MM.1S (cell line): ENCODE measurements around the gene SP9.

ENCODE experiments used
- DNase-seq: peaks from one replicate; pipeline ENCODE4 v3.0.0-alpha.2; 2015
- H2AFZ ChIP-seq: fragments of 300-600 bp; sonication (generic); 2 replicates; pipeline ENCODE4 v1.6.0; 2016; ENCODE audit warnings: antibody characterized with exemption, low read length
- H3F3A ChIP-seq: fragments of 300-600 bp; sonication (generic); 2 replicates; pipeline ENCODE4 v1.6.1; 2016; ENCODE audit warnings: mild to moderate bottlenecking, antibody characterized with exemption, low read length, moderate library complexity, mixed read lengths; ENCODE audit not compliant: insufficient read depth
- H3K27ac ChIP-seq: fragments of 300-600 bp; sonication (generic); 2 replicates; pipeline ENCODE4 v1.5.1; 2016; ENCODE audit warnings: mild to moderate bottlenecking, low read length
- H3K27me3 ChIP-seq: fragments of 300-600 bp; sonication (generic); replicated peaks from 2 replicates; pipeline ENCODE4 v1.6.0; 2016; ENCODE audit warnings: low read length; ENCODE audit not compliant: insufficient read depth
- H3K36me3 ChIP-seq: fragments of 300-600 bp; sonication (generic); replicated peaks from 2 replicates; pipeline ENCODE4 v1.6.1; 2016; ENCODE audit warnings: mild to moderate bottlenecking, low read length, mixed read lengths; ENCODE audit not compliant: insufficient read depth
- H3K4me1 ChIP-seq: fragments of 300-600 bp; sonication (generic); 2 replicates; pipeline ENCODE4 v1.6.1; 2016; ENCODE audit warnings: low read length, mixed read lengths
- H3K4me2 ChIP-seq: fragments of 300-600 bp; sonication (generic); 2 replicates; pipeline ENCODE4 v1.6.0; 2016; ENCODE audit warnings: low read depth, low read length
- H3K4me3 ChIP-seq: fragments of 300-600 bp; sonication (generic); 2 replicates; pipeline ENCODE4 v1.5.1; 2016; ENCODE audit warnings: low read length, mixed read lengths
- H3K79me2 ChIP-seq: fragments of 300-600 bp; sonication (generic); 2 replicates; pipeline ENCODE4 v1.6.1; 2016; ENCODE audit warnings: mixed run types, low read length, mixed read lengths
- H3K9ac ChIP-seq: fragments of 300-600 bp; sonication (generic); 2 replicates; pipeline ENCODE4 v1.6.1; 2016; ENCODE audit warnings: low read length, mixed read lengths
- H3K9me2 ChIP-seq: fragments of 300-600 bp; sonication (generic); replicated peaks from 2 replicates; pipeline ENCODE4 v1.6.1; 2016; ENCODE audit warnings: mild to moderate bottlenecking, low read length, mixed read lengths; ENCODE audit not compliant: insufficient read depth
- H3K9me3 ChIP-seq: fragments of 300-600 bp; sonication (generic); replicated peaks from 2 replicates; pipeline ENCODE4 v1.6.1; 2016; ENCODE audit warnings: mild to moderate bottlenecking, low read length, mixed read lengths; ENCODE audit not compliant: insufficient read depth
- H4K20me1 ChIP-seq: fragments of 300-600 bp; sonication (generic); 2 replicates; pipeline ENCODE4 v1.6.1; 2016; ENCODE audit warnings: mild to moderate bottlenecking, low read length, moderate library complexity, mixed read lengths; ENCODE audit not compliant: insufficient read depth
- EZH2 ChIP-seq: fragments of 300-600 bp; sonication (generic); optimal IDR thresholded peaks from 2 replicates; pipeline ENCODE3; 2017; ENCODE audit warnings: low read depth, mild to moderate bottlenecking, antibody characterized with exemption, low read length, mixed read lengths
- EZH2phosphoT487 ChIP-seq: fragments of 300-600 bp; sonication (generic); IDR thresholded peaks from 2 replicates; pipeline ENCODE4 v1.6.1; 2018; ENCODE audit warnings: antibody characterized with exemption, low read length
- TF ChIP-seq, protein P1 (sequence below): fragments of 300-600 bp; sonication (generic); IDR thresholded peaks from 2 replicates; pipeline ENCODE4 v1.5.1; 2016; ENCODE audit warnings: antibody characterized with exemption, low read length, mixed read lengths

The SP9 gene

DNA sequence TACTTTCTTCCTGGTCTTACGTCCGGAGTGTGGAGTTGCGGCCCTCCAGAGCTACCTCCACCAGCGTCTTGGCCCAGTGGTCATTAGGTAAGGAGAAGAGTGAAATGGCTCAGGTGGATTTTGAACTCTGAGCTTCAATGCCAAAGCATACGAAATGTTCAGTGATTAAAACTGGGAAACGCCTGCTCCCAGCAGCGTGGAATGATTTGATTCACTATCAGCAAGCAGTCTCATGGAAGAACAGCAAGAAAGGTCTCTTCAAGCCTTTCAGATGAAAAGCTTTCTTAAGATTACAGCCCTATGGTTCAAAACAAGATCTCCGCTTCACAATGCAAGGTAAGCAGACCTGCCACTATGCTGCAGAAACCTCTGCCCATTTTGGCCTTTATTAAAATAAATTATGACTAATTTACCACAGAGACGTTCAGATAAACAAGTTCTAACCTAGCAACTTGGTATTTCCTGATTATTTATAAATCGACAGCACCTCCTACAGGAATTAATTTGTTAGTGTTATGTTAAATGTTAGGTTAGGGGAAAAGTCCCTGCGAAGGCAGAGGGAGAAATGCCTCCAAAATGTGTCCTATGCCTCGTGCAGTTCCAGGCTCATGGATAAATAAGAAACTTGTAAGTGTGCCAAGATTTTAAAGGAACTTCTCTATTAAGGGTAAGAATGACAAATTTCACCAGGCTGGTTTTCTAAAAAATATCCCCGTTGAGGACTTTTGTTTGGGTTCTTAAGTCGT lies 10.1 kb downstream of the SP9 start:
- DNase-seq, result peak; percentile 49
- H4K20me1 ChIP-seq, result no peaks in the 10 kb centered on the region
- no peak overlapping the region for H3K4me2 ChIP-seq

DNA sequence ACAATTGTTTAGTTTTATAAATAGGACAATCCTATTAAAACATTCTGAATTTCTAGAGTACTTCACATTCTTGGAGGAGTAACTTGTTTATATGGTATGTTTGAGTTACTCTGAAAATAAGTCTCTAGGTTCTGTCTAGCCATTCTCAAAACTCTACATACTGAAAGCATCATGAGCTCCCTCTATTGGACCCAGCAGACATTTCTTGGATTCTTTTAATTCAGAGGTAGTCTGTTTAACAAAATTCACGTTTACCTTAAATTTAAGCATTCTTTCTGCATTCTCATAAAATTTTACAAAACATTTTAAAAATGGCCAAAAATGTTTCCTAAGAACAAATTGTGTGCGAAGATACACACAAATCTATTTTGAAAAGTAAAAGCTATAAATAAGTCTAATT lies 15.3 kb downstream of the SP9 start:
- Histone ChIP-seq H3K79me2 (no peaks in the 10 kb centered on the region), H3K4me2 (no peak overlapping the region), H4K20me1 (no peaks in the 10 kb centered on the region), H3K27me3 (no peaks in the 10 kb centered on the region), H3K27ac (no peak overlapping the region), H3K9ac (no peak overlapping the region), H3K4me1 (no peaks in the 10 kb centered on the region), H2AFZ (no peak overlapping the region), H3F3A (peaks cover 3% of the 10 kb centered on the region; the same call in 1 of the 2 replicates), H3K4me3 (no peak overlapping the region), H3K9me3 (no peaks in the 10 kb centered on the region), H3K36me3 (peaks cover 6% of the 10 kb centered on the region; the same call in 1 of the 2 replicates), H3K9me2 (no peaks in the 10 kb centered on the region)
- TF ChIP-seq EZH2, result no peak
- TF ChIP-seq, protein P1, sequence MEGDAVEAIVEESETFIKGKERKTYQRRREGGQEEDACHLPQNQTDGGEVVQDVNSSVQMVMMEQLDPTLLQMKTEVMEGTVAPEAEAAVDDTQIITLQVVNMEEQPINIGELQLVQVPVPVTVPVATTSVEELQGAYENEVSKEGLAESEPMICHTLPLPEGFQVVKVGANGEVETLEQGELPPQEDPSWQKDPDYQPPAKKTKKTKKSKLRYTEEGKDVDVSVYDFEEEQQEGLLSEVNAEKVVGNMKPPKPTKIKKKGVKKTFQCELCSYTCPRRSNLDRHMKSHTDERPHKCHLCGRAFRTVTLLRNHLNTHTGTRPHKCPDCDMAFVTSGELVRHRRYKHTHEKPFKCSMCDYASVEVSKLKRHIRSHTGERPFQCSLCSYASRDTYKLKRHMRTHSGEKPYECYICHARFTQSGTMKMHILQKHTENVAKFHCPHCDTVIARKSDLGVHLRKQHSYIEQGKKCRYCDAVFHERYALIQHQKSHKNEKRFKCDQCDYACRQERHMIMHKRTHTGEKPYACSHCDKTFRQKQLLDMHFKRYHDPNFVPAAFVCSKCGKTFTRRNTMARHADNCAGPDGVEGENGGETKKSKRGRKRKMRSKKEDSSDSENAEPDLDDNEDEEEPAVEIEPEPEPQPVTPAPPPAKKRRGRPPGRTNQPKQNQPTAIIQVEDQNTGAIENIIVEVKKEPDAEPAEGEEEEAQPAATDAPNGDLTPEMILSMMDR, result peak; percentile 45
- DNase-seq, result peak; percentile 30

More for the DNA sequence above, 10.1 kb downstream of the SP9 start:
- H3K27ac ChIP-seq, result no peak overlapping the region
- H3K4me3 ChIP-seq, result no peak overlapping the region
- no peaks in the 10 kb centered on the region for H3K79me2 ChIP-seq
- peaks cover 23% of the 10 kb centered on the region for H3K27me3 ChIP-seq
- no peaks in the 10 kb centered on the region for H3K9me2 ChIP-seq
- 0 out of 2 replicates have a peak, but pooled peaks cover 1% of the 10 kb centered on the region for H3K36me3 ChIP-seq
- H3K4me1 ChIP-seq, result peaks cover 6% of the 10 kb centered on the region; the same call in 1 of the 2 replicates
- H3K9me3 ChIP-seq, result no peaks in the 10 kb centered on the region
- no peak for TF ChIP-seq EZH2
- TF ChIP-seq, protein P1, result peak; percentile 41
- TF ChIP-seq EZH2phosphoT487, result no peak
- no peak overlapping the region for H3K9ac ChIP-seq
- H3F3A ChIP-seq, result peaks cover 9% of the 10 kb centered on the region
- H2AFZ ChIP-seq, result no peak overlapping the region

DNA sequence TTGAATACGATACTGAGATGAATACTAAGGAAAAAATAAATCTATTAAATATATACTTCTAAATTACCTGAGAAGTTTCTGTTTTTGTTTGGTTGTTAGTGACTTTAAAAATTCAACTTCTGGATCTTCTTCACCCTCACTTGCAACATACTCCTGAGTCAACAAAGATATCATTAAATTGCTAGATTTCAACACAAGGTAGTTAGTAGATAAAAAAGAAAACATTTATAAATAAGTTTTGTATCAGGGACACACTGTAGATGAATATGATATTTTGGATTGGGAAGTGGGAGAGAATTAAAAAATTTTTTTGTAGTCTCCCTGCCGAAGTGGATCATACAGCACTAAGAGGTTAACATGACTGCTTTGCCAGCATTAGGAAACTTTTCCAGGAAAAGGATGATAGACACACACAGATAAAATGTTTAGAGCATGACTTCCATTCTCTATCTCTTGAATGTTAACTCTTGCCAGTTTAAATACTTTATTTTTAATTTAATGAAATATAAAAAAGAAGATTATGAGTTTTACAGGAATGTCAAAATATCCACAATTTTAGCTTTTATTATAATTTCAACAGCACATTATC lies 15.9 kb downstream of the SP9 start:
- DNase-seq, result no peak
- no peak overlapping the region for H3K9ac ChIP-seq
- no peaks in the 10 kb centered on the region for H3F3A ChIP-seq
- no peaks in the 10 kb centered on the region for H4K20me1 ChIP-seq
- H2AFZ ChIP-seq, result no peak overlapping the region
- H3K27ac ChIP-seq, result no peak overlapping the region
- H3K36me3 ChIP-seq, result peaks cover 6% of the 10 kb centered on the region; the same call in 1 of the 2 replicates
- TF ChIP-seq EZH2 (no peak), EZH2phosphoT487 (no peak)
- TF ChIP-seq, protein P1, result no peak
- no peaks in the 10 kb centered on the region for H3K27me3 ChIP-seq
- H3K4me2 ChIP-seq, result no peak overlapping the region
- H3K9me3 ChIP-seq, result no peaks in the 10 kb centered on the region
- H3K4me3 ChIP-seq, result no peak overlapping the region
- no peaks in the 10 kb centered on the region for H3K79me2 ChIP-seq
- H3K4me1 ChIP-seq, result no peaks in the 10 kb centered on the region
- no peaks in the 10 kb centered on the region for H3K9me2 ChIP-seq
